ENCODE measurements around the gene TMEM147. TPM values are rescaled to one million over a fixed set of nuclear protein-coding genes. Genes with fewer than 3 reads are reported as not detected.

Gene TMEM147
- total and polyA plus RNA-seq, 2 of the 13 experiments (the other 11 are each of a cell fraction or from before 2014, with no cell fraction given), result 141 to 176 TPM

DNA sequence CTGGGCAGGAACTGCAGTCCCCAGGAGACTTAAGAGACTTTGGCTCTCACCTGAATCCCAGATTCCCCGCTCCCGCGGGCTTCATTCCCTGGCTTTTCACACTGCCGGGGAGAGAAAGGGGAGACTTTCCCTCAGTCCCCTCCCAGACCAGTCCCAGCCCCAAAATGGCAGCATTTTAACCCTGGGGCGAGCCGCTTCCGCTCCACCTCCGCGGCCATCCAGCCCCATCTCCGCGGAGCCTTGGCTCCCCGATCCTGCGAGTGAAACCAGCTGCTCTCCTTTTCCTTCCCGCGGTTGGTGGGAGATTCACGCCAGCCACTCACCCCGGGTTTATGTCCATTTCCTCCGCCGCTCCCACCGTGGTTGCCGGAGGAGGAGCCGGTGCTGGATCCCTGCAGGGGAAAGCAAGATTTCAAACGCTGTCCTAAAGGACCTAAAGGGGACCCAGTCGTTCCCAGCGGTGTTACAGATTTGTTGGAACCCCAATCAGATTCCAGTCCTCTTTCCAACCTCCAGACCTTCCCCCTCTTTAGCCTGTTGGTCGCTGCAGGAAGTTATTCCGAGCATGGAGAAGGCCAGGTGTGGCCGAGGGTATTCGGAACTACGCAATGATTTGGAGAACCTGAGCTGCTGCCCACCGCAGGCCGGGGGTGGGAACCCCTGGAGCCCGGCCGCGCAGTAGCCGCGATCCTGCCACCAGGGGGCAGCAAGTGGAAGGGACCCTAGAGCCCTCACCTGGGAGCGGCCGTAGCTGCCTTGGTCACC lies 35.4 kb upstream of the TMEM147 start (continued):
- TF ChIP-seq NCOR1 (IDR thresholded peaks at IDR 0.05; ENCODE audit: borderline replicate concordance, low read length) (no peak), HDAC2 (CRISPR knock-in tag; IDR thresholded peaks at IDR 0.05) (peak; percentile 64), ZNF124 (CRISPR knock-in tag; IDR thresholded peaks at IDR 0.05) (no peak; the same call in 1 of the 2 replicates), ETV5 (CRISPR knock-in tag; IDR thresholded peaks at IDR 0.05; ENCODE audit: borderline replicate concordance) (peak; percentile 42; the same call in 1 of the 2 replicates), RELA (CRISPR knock-in tag; IDR thresholded peaks at IDR 0.05) (no peak), SATB2 (CRISPR knock-in tag; IDR thresholded peaks at IDR 0.05) (no peak), NFATC3 (CRISPR knock-in tag; IDR thresholded peaks at IDR 0.05) (no peak), SRSF4 (IDR thresholded peaks at IDR 0.05; ENCODE audit: low read depth, low read length, poor library complexity, severe bottlenecking) (no peak), TRIM22 (IDR thresholded peaks at IDR 0.05) (no peak), KDM3A (CRISPR knock-in tag; IDR thresholded peaks at IDR 0.05; ENCODE audit: low read depth) (peak; percentile 32; the same call in 1 of the 2 replicates), RFX5 (IDR thresholded peaks at IDR 0.05; ENCODE audit: low read depth, low read length) (no peak), ASH2L (IDR thresholded peaks at IDR 0.05; ENCODE audit: insufficient read length, low read depth, low read length) (peak; percentile 67), ZBTB38 (CRISPR knock-in tag; IDR thresholded peaks at IDR 0.05) (no peak), ZFP82 (CRISPR knock-in tag; IDR thresholded peaks at IDR 0.05; ENCODE audit: borderline replicate concordance) (no peak), GABPA (IDR thresholded peaks at IDR 0.05; ENCODE audit: low read depth, low read length) (no peak), GABPA (CRISPR knock-in tag; IDR thresholded peaks at IDR 0.05; ENCODE audit: low read depth) (peak; percentile 53; the same call in 1 of the 2 replicates), AHR (CRISPR knock-in tag; IDR thresholded peaks at IDR 0.05) (0 out of 2 replicates have a peak, but pooled peaks have one; percentile 47), TSC22D2 (CRISPR knock-in tag; IDR thresholded peaks at IDR 0.05; ENCODE audit: borderline replicate concordance) (0 out of 2 replicates have a peak, but pooled peaks have one; percentile 54), SRSF1 (optimal IDR thresholded peaks at IDR 0.05; ENCODE audit: low read depth, low read length) (no peak), SMAD9 (CRISPR knock-in tag; IDR thresholded peaks at IDR 0.05) (no peak), ZNF598 (CRISPR knock-in tag; IDR thresholded peaks at IDR 0.05; ENCODE audit: borderline replicate concordance) (0 out of 2 replicates have a peak, but pooled peaks have one; percentile 34)
- TF ChIP-seq, protein P1, sequence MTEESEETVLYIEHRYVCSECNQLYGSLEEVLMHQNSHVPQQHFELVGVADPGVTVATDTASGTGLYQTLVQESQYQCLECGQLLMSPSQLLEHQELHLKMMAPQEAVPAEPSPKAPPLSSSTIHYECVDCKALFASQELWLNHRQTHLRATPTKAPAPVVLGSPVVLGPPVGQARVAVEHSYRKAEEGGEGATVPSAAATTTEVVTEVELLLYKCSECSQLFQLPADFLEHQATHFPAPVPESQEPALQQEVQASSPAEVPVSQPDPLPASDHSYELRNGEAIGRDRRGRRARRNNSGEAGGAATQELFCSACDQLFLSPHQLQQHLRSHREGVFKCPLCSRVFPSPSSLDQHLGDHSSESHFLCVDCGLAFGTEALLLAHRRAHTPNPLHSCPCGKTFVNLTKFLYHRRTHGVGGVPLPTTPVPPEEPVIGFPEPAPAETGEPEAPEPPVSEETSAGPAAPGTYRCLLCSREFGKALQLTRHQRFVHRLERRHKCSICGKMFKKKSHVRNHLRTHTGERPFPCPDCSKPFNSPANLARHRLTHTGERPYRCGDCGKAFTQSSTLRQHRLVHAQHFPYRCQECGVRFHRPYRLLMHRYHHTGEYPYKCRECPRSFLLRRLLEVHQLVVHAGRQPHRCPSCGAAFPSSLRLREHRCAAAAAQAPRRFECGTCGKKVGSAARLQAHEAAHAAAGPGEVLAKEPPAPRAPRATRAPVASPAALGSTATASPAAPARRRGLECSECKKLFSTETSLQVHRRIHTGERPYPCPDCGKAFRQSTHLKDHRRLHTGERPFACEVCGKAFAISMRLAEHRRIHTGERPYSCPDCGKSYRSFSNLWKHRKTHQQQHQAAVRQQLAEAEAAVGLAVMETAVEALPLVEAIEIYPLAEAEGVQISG (CRISPR knock-in tag; IDR thresholded peaks at IDR 0.05), result peak; percentile 91
- TF ChIP-seq, protein P2, sequence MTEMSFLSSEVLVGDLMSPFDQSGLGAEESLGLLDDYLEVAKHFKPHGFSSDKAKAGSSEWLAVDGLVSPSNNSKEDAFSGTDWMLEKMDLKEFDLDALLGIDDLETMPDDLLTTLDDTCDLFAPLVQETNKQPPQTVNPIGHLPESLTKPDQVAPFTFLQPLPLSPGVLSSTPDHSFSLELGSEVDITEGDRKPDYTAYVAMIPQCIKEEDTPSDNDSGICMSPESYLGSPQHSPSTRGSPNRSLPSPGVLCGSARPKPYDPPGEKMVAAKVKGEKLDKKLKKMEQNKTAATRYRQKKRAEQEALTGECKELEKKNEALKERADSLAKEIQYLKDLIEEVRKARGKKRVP (CRISPR knock-in tag; IDR thresholded peaks at IDR 0.05), result peak in 1 of 2 experiments; percentile 32; a peak in 1 of 4 replicates
- TF ChIP-seq, protein P3, sequence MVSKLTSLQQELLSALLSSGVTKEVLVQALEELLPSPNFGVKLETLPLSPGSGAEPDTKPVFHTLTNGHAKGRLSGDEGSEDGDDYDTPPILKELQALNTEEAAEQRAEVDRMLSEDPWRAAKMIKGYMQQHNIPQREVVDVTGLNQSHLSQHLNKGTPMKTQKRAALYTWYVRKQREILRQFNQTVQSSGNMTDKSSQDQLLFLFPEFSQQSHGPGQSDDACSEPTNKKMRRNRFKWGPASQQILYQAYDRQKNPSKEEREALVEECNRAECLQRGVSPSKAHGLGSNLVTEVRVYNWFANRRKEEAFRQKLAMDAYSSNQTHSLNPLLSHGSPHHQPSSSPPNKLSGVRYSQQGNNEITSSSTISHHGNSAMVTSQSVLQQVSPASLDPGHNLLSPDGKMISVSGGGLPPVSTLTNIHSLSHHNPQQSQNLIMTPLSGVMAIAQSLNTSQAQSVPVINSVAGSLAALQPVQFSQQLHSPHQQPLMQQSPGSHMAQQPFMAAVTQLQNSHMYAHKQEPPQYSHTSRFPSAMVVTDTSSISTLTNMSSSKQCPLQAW (CRISPR knock-in tag; IDR thresholded peaks at IDR 0.05), result peak; percentile 66; the same call in 1 of the 2 replicates

All from HepG2 (cell line).